Vagina (tissue), 2 donors: ENCODE data around the gene SSH3. TPM values are rescaled to one million over a fixed set of nuclear protein-coding genes. Genes with fewer than 3 reads are reported as not detected.

Experiments used
- DNase-seq, 2 donors: peaks; one replicate each; pipeline ENCODE4 v3.0.0-alpha.2; 2017; ENCODE audit errors: extremely low spot score in 2 of 2
- H3K27ac ChIP-seq: fragments of 200-600 bp; sonication (generic); one replicate; pipeline ENCODE4 v1.5.1; 2019
- H3K27me3 ChIP-seq: fragments of 200-600 bp; sonication (generic); one replicate; pipeline ENCODE4 v1.5.1; 2019
- H3K36me3 ChIP-seq, 2 donors: fragments of 200-600 bp; sonication (generic); one replicate each; pipeline ENCODE4 v1.5.1; 2017 to 2019
- H3K4me1 ChIP-seq: fragments of 200-600 bp; sonication (generic); one replicate; pipeline ENCODE4 v1.5.1; 2019
- H3K4me3 ChIP-seq, 2 donors: fragments of 200-600 bp; sonication (generic); 1 replicate in 1 of 2; 2 replicates in 1 of 2; pipeline ENCODE4 v1.5.1; 2016 to 2019
- H3K9me3 ChIP-seq: fragments of 200-600 bp; sonication (generic); one replicate; pipeline ENCODE4 v1.5.1; 2019
- CTCF ChIP-seq, 3 experiments: fragments of 450-650 bp in 2 of 3; fragments of 200-600 bp in 1 of 3; sonication (generic) in 1 of 3; IDR thresholded peaks; one replicate each; pipeline ENCODE4 v1.5.1; 2017 to 2019; ENCODE audit warnings: antibody characterized with exemption in 3 of 3, mild to moderate bottlenecking in 2 of 3, moderate library complexity in 2 of 3
- POLR2A ChIP-seq, 2 donors: fragments of 450-650 bp; IDR thresholded peaks; one replicate each; pipeline ENCODE4 v1.6.1; 2017; ENCODE audit warnings: antibody characterized with exemption in 2 of 2, mild to moderate bottlenecking in 2 of 2, moderate library complexity in 2 of 2
- POLR2AphosphoS5 ChIP-seq, 2 donors: sonication (generic); formaldehyde crosslinking; IDR thresholded peaks; one replicate each; pipeline ENCODE4 v1.9.0; 2017; ENCODE audit warnings: antibody characterized with exemption in 2 of 2, mild to moderate bottlenecking in 2 of 2, low read depth in 1 of 2; ENCODE audit not compliant: insufficient read depth in 1 of 2
- intact Hi-C: fragments of 100-400 bp; cut with DNase I; formaldehyde crosslinking; loops from one replicate; pipeline ENCODE4 v1.15.1; 2023
- total RNA-seq: library from RNA; depleted of rRNA; stranded (reverse); fragments of >200 nt; gene quantifications from one replicate; pipeline ENCODE4 v1.2.3, GENCODE V29; 2016

SSH3 gene
- total RNA-seq, 1 donor from 2014 or later = 98.0 TPM

GRCh38 chr11:67312187-67313021 lies 9.1 kb downstream of the SSH3 start:
- intact Hi-C loops = no loop called here
- TF ChIP-seq CTCF (IDR thresholded peaks at IDR 0.05) (no peak), POLR2A (IDR thresholded peaks at IDR 0.05) (no peak), POLR2AphosphoS5 (IDR thresholded peaks at IDR 0.05; ENCODE audit: insufficient read depth in 1 of 2, low read depth in 1 of 2) (peak; percentile 60 to 76)
- Histone ChIP-seq H3K27ac (peak overlapping the region; percentile 87), H3K36me3 (peaks cover 0 to 9% of the 10 kb centered on the region in 2 donors), H3K4me1 (peaks cover 33% of the 10 kb centered on the region), H3K27me3 (no peaks in the 10 kb centered on the region), H3K9me3 (no peaks in the 10 kb centered on the region), H3K4me3 (no peak overlapping the region)
- DNase-seq = peak; percentile 95 to 96

GRCh38 chr11:67313125-67313890 lies 10.0 kb downstream of the SSH3 start:
- H3K36me3 ChIP-seq = peaks cover 0 to 9% of the 10 kb centered on the region in 2 donors
- no peaks in the 10 kb centered on the region for H3K27me3 ChIP-seq
- TF ChIP-seq POLR2A (IDR thresholded peaks at IDR 0.05) = no peak
- no peak for TF ChIP-seq POLR2AphosphoS5 (IDR thresholded peaks at IDR 0.05; ENCODE audit: insufficient read depth in 1 of 2, low read depth in 1 of 2)
- no peak for TF ChIP-seq CTCF (IDR thresholded peaks at IDR 0.05)
- peaks cover 37% of the 10 kb centered on the region for H3K4me1 ChIP-seq
- no peaks in the 10 kb centered on the region for H3K9me3 ChIP-seq
- H3K27ac ChIP-seq = peak overlapping the region; percentile 81
- H3K4me3 ChIP-seq = no peak overlapping the region
- intact Hi-C loops = no loop called here
- no peak for DNase-seq

GRCh38 chr11:67314218-67314617 lies 10.9 kb downstream of the SSH3 start:
- Histone ChIP-seq H3K4me1 (peaks cover 46% of the 10 kb centered on the region), H3K9me3 (no peaks in the 10 kb centered on the region), H3K36me3 (peaks cover 0 to 9% of the 10 kb centered on the region in 2 donors), H3K27ac (peak overlapping the region; percentile 81), H3K27me3 (no peaks in the 10 kb centered on the region), H3K4me3 (no peak overlapping the region)
- DNase-seq = no peak
- intact Hi-C loops = no loop called here
- TF ChIP-seq POLR2AphosphoS5 (IDR thresholded peaks at IDR 0.05; ENCODE audit: insufficient read depth in 1 of 2, low read depth in 1 of 2) = no peak
- no peak for TF ChIP-seq POLR2A (IDR thresholded peaks at IDR 0.05)
- TF ChIP-seq CTCF (IDR thresholded peaks at IDR 0.05) = no peak

- no peak for TF ChIP-seq POLR2A (IDR thresholded peaks at IDR 0.05)
- no peak for TF ChIP-seq CTCF (IDR thresholded peaks at IDR 0.05)
- TF ChIP-seq POLR2AphosphoS5 (IDR thresholded peaks at IDR 0.05; ENCODE audit: insufficient read depth in 1 of 2, low read depth in 1 of 2) = no peak
- no peak for DNase-seq
- H3K27ac ChIP-seq = no peak overlapping the region
- H3K9me3 ChIP-seq = no peaks in the 10 kb centered on the region
- no peaks in the 10 kb centered on the region for H3K36me3 ChIP-seq
- intact Hi-C loops = no loop called here
- H3K27me3 ChIP-seq = no peaks in the 10 kb centered on the region
- H3K4me3 ChIP-seq = no peak overlapping the region
- peaks cover 54% of the 10 kb centered on the region for H3K4me1 ChIP-seq
Observed at GRCh38 chr11:67315325-67315909, 12.1 kb downstream of the SSH3 start.
